Measurements from ENCODE around the gene ATR.

- TF ChIP-seq POLR2AphosphoS5 (IDR thresholded peaks at IDR 0.05) (no peak), CTCF (IDR thresholded peaks at IDR 0.05) (no peak)
Measured at GRCh38 chr3:142433110-142433509, 145.4 kb downstream of the ATR start.
